Astrocyte (in vitro differentiated cells and primary cell): ENCODE data around the gene CLDN17.

ENCODE experiments used
- EZH2 ChIP-seq: IDR thresholded peaks from 2 replicates; pipeline ENCODE4 v1.6.1; 2012; ENCODE audit warnings: mild to moderate bottlenecking, low read length, inconsistent platforms; ENCODE audit not compliant: insufficient read depth
- TF ChIP-seq, protein P1 (sequence below): IDR thresholded peaks from 2 replicates; pipeline ENCODE4 v1.5.1; 2011; ENCODE audit warnings: low read depth, mild to moderate bottlenecking, inconsistent platforms, low read length, moderate library complexity; ENCODE audit not compliant: insufficient read depth

DNA sequence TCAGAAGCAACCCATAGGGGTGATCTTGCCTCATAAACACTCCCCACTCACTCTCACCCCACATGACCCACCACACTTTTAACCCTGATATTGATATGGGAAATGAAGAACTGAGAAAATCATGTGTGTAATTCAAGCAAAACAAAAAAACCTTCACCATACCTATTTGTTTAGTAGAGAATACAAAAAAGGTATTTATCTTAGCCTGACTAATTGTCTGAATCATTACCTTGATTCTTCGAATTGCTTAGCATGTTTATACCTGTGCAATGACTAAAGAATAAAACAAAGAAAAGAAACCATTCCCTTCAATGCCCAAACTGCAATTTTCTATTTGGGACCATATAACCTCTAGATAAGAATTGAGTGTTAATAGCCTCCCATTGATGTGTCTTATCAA is 1.8 kb downstream of the CLDN17 start:
- TF ChIP-seq EZH2 = no peak
- TF ChIP-seq, protein P1, sequence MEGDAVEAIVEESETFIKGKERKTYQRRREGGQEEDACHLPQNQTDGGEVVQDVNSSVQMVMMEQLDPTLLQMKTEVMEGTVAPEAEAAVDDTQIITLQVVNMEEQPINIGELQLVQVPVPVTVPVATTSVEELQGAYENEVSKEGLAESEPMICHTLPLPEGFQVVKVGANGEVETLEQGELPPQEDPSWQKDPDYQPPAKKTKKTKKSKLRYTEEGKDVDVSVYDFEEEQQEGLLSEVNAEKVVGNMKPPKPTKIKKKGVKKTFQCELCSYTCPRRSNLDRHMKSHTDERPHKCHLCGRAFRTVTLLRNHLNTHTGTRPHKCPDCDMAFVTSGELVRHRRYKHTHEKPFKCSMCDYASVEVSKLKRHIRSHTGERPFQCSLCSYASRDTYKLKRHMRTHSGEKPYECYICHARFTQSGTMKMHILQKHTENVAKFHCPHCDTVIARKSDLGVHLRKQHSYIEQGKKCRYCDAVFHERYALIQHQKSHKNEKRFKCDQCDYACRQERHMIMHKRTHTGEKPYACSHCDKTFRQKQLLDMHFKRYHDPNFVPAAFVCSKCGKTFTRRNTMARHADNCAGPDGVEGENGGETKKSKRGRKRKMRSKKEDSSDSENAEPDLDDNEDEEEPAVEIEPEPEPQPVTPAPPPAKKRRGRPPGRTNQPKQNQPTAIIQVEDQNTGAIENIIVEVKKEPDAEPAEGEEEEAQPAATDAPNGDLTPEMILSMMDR = no peak
